HCT116 (cell line): ENCODE results near the gene IL1RAPL1. TPM values are rescaled to one million over a fixed set of nuclear protein-coding genes. Genes with fewer than 3 reads are reported as not detected.

Experiments
- ATAC-seq: fragments of 200-7000 bp; cut with Tn5 transposase; 2 replicates; pipeline ENCODE4 v1.9.1; 2020; ENCODE audit warnings: mild to moderate bottlenecking, moderate library complexity
- BruUV-seq: library from RNA; stranded (reverse); fragments of 400-500 nt; replicated peaks from 2 replicates; lab custom pipeline; 2021; lab: Mats Ljungman, UMichigan
- CTCF ChIA-PET: fragments of 300-600 bp; sonication (Branson Sonifier 250); formaldehyde crosslinking; loops from one replicate; lab custom pipeline; 2021; ENCODE audit warnings: antibody characterized with exemption; lab: Charles Lee
- POLR2A ChIA-PET: fragments of 300-600, 350-600 bp; sonication (Branson Sonifier 250); formaldehyde crosslinking; loops from one replicate; lab custom pipeline; 2021; ENCODE audit warnings: antibody characterized with exemption; lab: Charles Lee
- RAD21 ChIA-PET, 2 experiments: fragments of 300-600 bp; sonication (Branson Sonifier 250); formaldehyde crosslinking; loops; one replicate each; lab custom pipeline; 2023; ENCODE audit warnings: low total read pairs in 2 of 2; ENCODE audit not compliant: uncharacterized antibody in 2 of 2, unreplicated experiment in 2 of 2, low non-redundant PET in 1 of 2; lab: Charles Lee
- DNase-seq: peaks from one replicate; pipeline ENCODE4 v3.0.0-alpha.2; 2010; ENCODE audit warnings: low read depth, low spot score
- H2AFZ ChIP-seq: fragments of 200-600 bp; shearing (Covaris generic), sonication (generic); 2 replicates; pipeline ENCODE4 v1.6.1; 2017; ENCODE audit warnings: low read depth, mixed run types, mixed read lengths, antibody characterized with exemption, low read length; ENCODE audit not compliant: poor library complexity, severe bottlenecking
- H3K27ac ChIP-seq: 2 replicates; pipeline ENCODE4 v1.5.1; 2012; ENCODE audit warnings: low read depth, low read length
- H3K27me3 ChIP-seq: fragments of 200-600 bp; sonication (generic); 2 replicates; pipeline ENCODE4 v1.6.1; 2016; ENCODE audit warnings: mixed run types, low read length, mixed read lengths; ENCODE audit not compliant: insufficient read depth
- H3K36me3 ChIP-seq, 2 experiments: fragments of 200-500 bp in 1 of 2; fragments of 200-600 bp in 1 of 2; sonication (Bioruptor generic) in 1 of 2; sonication (generic) in 1 of 2; 2 replicates each; pipeline versions ENCODE4 v1.5.1 to v1.6.1; 2014 to 2016; ENCODE audit warnings: low read length in 2 of 2, inconsistent platforms in 1 of 2, mixed read lengths in 1 of 2, mixed run types in 1 of 2; ENCODE audit not compliant: insufficient read depth in 2 of 2, control insufficient read depth in 1 of 2
- H3K4me1 ChIP-seq, 2 experiments: fragments of 200-600 bp in 1 of 2; sonication (generic) in 1 of 2; 2 replicates each; pipeline versions ENCODE4 v1.5.1 to v1.6.1; 2012 to 2017; ENCODE audit warnings: low read length in 2 of 2, inconsistent platforms in 1 of 2, mild to moderate bottlenecking in 1 of 2, mixed read lengths in 1 of 2, mixed run types in 1 of 2, moderate library complexity in 1 of 2; ENCODE audit not compliant: insufficient read depth in 2 of 2, control insufficient read depth in 1 of 2
- H3K4me2 ChIP-seq: fragments of 200-600 bp; sonication (generic); 2 replicates; pipeline ENCODE4 v1.6.1; 2017; ENCODE audit warnings: mixed run types, low read length, mixed read lengths
- H3K4me3 ChIP-seq, 2 experiments: fragments of 200-600 bp in 1 of 2; sonication (generic) in 1 of 2; replicated peaks in 1 of 2; 2 replicates each; pipeline ENCODE4 v1.5.1; 2011 to 2016; ENCODE audit warnings: low read length in 2 of 2, control low read depth in 1 of 2, low read depth in 1 of 2, mild to moderate bottlenecking in 1 of 2, mixed read lengths in 1 of 2, mixed run types in 1 of 2
- H3K79me2 ChIP-seq: fragments of 200-600 bp; sonication (generic); 2 replicates; pipeline ENCODE4 v1.6.1; 2017; ENCODE audit warnings: mild to moderate bottlenecking, mixed run types, low read length, moderate library complexity, mixed read lengths; ENCODE audit not compliant: insufficient read depth
- H3K9ac ChIP-seq: fragments of 200-600 bp; sonication (generic); 2 replicates; pipeline ENCODE4 v1.6.1; 2016; ENCODE audit warnings: low read length, mixed read lengths
- H3K9me2 ChIP-seq: fragments of 200-600 bp; sonication (generic), shearing (Covaris generic); 2 replicates; pipeline ENCODE4 v1.6.1; 2017; ENCODE audit warnings: mixed run types, mild to moderate bottlenecking, moderate library complexity; ENCODE audit not compliant: insufficient read depth
- H3K9me3 ChIP-seq, 2 experiments: fragments of 200-500 bp in 1 of 2; fragments of 200-600 bp in 1 of 2; sonication (Bioruptor generic) in 1 of 2; sonication (generic) in 1 of 2; 2 replicates each; pipeline ENCODE4 v1.6.1; 2014 to 2017; ENCODE audit warnings: low read length in 2 of 2, mixed read lengths in 2 of 2, inconsistent platforms in 1 of 2, low read depth in 1 of 2, mild to moderate bottlenecking in 1 of 2, mixed run types in 1 of 2, moderate library complexity in 1 of 2; ENCODE audit not compliant: control insufficient read depth in 1 of 2, insufficient read depth in 1 of 2
- H4K20me1 ChIP-seq: fragments of 200-600 bp; sonication (generic), shearing (Covaris generic); 2 replicates; pipeline ENCODE4 v1.6.1; 2017; ENCODE audit warnings: mixed run types, mild to moderate bottlenecking, moderate library complexity; ENCODE audit not compliant: insufficient read depth
- ATF3 ChIP-seq: IDR thresholded peaks from 2 replicates; pipeline ENCODE4 v1.6.1; 2012
- FOSL1 ChIP-seq: IDR thresholded peaks from 2 replicates; pipeline ENCODE4 v1.6.1; 2012; ENCODE audit warnings: low read depth
- MAX ChIP-seq: IDR thresholded peaks from 2 replicates; pipeline ENCODE4 v1.6.1; 2012
- intact Hi-C: fragments of 100-400 bp; cut with micrococcal nuclease; formaldehyde crosslinking; loops from 2 replicates; pipeline ENCODE4 v1.10.0; 2022
- total RNA-seq: library from RNA; stranded (reverse); gene quantifications from one replicate; pipeline ENCODE4 v1.2.1, GENCODE V29; 2021; ENCODE audit not compliant: unreplicated experiment
- TF ChIP-seq, protein P1 (sequence below), 3 experiments: fragments of 200-600 bp in 1 of 3; sonication (generic) in 1 of 3; IDR thresholded peaks in 2 of 3; conservative IDR thresholded peaks in 1 of 3; 2 replicates each; pipeline ENCODE4 v1.5.1; 2012 to 2017; ENCODE audit warnings: low read depth in 2 of 3, low read length in 2 of 3, antibody characterized with exemption in 1 of 3, borderline replicate concordance in 1 of 3, control low read depth in 1 of 3, mild to moderate bottlenecking in 1 of 3, mixed read lengths in 1 of 3, mixed run types in 1 of 3, moderate library complexity in 1 of 3; ENCODE audit not compliant: insufficient read depth in 1 of 3

The IL1RAPL1 gene
- total RNA-seq, 1 experiment from 2014 or later, result 2.8 TPM

DNA sequence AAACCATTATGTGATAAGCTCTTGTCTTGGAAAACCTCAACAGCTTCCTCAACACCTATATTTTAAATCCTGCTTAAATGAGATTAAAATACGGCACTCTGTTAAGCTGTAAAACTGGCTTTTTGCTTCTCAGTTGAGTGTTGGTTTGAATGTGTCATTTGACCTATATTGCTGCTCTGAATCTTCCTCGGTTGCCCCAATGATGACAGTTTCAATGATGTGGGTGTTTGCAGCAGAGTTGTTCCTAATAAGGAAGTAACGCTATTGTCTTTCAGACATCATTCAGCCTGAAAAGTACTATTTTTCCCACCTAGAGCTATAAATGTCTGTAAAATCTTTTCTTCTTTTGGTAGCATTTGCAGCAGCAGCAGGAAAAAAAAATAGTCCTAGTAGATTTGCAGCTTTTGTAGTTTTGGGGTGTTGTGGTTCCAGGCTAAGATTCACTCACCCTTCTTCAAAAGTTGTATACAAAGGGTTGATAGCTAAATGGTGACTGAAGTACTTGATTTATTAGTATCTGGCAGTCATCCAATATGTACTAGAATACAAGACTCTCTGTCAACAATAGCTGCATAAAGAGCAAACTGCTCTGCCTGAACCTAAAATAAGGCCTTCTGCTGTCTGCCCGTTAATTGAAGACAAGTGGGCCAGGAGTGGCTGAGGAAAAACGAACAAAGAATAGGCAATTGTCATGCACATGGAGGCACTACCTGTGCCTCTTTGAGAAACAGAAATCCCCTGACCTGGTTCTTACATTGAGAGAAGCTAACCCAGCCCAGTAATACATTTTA, 333.1 kb downstream of the IL1RAPL1 start:
- intact Hi-C loops, result no loop called here
- CTCF ChIA-PET, result no interaction called here

More for the DNA sequence above, 333.1 kb downstream of the IL1RAPL1 start:
- Histone ChIP-seq H4K20me1 (no peaks in the 10 kb centered on the region), H3K79me2 (no peaks in the 10 kb centered on the region), H3K4me1 (peaks cover 0 to 2% of the 10 kb centered on the region in 2 experiments; a peak in 1 of 4 replicates), H3K36me3 (no peaks in the 10 kb centered on the region), H3K9ac (no peak overlapping the region), H3K27ac (no peak overlapping the region), H2AFZ (no peak overlapping the region), H3K9me3 (no peaks in the 10 kb centered on the region), H3K4me3 (no peak overlapping the region), H3K4me2 (no peak overlapping the region), H3K27me3 (no peaks in the 10 kb centered on the region), H3K9me2 (no peaks in the 10 kb centered on the region)
- no peak for TF ChIP-seq FOSL1
- TF ChIP-seq MAX, result no peak
- TF ChIP-seq, protein P1, sequence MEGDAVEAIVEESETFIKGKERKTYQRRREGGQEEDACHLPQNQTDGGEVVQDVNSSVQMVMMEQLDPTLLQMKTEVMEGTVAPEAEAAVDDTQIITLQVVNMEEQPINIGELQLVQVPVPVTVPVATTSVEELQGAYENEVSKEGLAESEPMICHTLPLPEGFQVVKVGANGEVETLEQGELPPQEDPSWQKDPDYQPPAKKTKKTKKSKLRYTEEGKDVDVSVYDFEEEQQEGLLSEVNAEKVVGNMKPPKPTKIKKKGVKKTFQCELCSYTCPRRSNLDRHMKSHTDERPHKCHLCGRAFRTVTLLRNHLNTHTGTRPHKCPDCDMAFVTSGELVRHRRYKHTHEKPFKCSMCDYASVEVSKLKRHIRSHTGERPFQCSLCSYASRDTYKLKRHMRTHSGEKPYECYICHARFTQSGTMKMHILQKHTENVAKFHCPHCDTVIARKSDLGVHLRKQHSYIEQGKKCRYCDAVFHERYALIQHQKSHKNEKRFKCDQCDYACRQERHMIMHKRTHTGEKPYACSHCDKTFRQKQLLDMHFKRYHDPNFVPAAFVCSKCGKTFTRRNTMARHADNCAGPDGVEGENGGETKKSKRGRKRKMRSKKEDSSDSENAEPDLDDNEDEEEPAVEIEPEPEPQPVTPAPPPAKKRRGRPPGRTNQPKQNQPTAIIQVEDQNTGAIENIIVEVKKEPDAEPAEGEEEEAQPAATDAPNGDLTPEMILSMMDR (IDR thresholded peaks at IDR 0.05 in 2 of 3, conservative IDR thresholded peaks at IDR 0.05 in 1 of 3; ENCODE audit: borderline replicate concordance in 1 of 3, insufficient read depth in 1 of 3, low read depth in 2 of 3, low read length in 2 of 3), result no peak
- no peak for TF ChIP-seq ATF3
- RAD21 ChIA-PET, result no interaction called here
- no peak for ATAC-seq
- POLR2A ChIA-PET, result no interaction called here
- no peak for DNase-seq
- TSS peak; percentile 7 for BruUV-seq
